GM12872 (cell line): ENCODE results near the gene TNP1.

ENCODE experiments used
- CTCF ChIP-seq: IDR thresholded peaks from 3 replicates; pipeline ENCODE4 v1.5.1; 2011; ENCODE audit warnings: low read depth, mild to moderate bottlenecking, low read length, moderate library complexity; ENCODE audit not compliant: insufficient read depth

Gene TNP1

GRCh38 chr2:216875862-216876261 lies 16.0 kb upstream of the TNP1 start:
- TF ChIP-seq CTCF = no peak

GRCh38 chr2:216873573-216873972 lies 13.7 kb upstream of the TNP1 start:
- TF ChIP-seq CTCF = no peak

- TF ChIP-seq CTCF = no peak
Observed at GRCh38 chr2:216872624-216873023, 12.8 kb upstream of the TNP1 start.

GRCh38 chr2:216872040-216872439 lies 12.2 kb upstream of the TNP1 start:
- TF ChIP-seq CTCF = no peak

- TF ChIP-seq CTCF = no peak
Observed at GRCh38 chr2:216871333-216871934, 11.6 kb upstream of the TNP1 start.

GRCh38 chr2:216870508-216871332 lies 10.9 kb upstream of the TNP1 start:
- no peak for TF ChIP-seq CTCF

GRCh38 chr2:216866515-216867095 lies 6.7 kb upstream of the TNP1 start:
- no peak for TF ChIP-seq CTCF
